Activated CD8-positive, alpha-beta memory T cell treated with anti-CD3 and anti-CD28 coated beads, Interleukin-2, amount 50 U/mL, for 48 hours (primary cell): ENCODE results near the gene EPB41L4B.

Source experiments
- DNase-seq: peaks from one replicate; pipeline ENCODE4 v3.0.0-alpha.2; 2020

The EPB41L4B gene

GRCh38 chr9:109267555-109267954 lies 53.3 kb downstream of the EPB41L4B start:
- DNase-seq = no peak

GRCh38 chr9:109264877-109265587 lies 55.8 kb downstream of the EPB41L4B start:
- no peak for DNase-seq

GRCh38 chr9:109263358-109263757 lies 57.5 kb downstream of the EPB41L4B start:
- DNase-seq = no peak

GRCh38 chr9:109258481-109259302 lies 62.2 kb downstream of the EPB41L4B start:
- DNase-seq = no peak

- no peak for DNase-seq
Observed at GRCh38 chr9:109256336-109256735, 64.5 kb downstream of the EPB41L4B start.

GRCh38 chr9:109255394-109255793 lies 65.5 kb downstream of the EPB41L4B start:
- DNase-seq = no peak

GRCh38 chr9:109254317-109254716 lies 66.5 kb downstream of the EPB41L4B start:
- DNase-seq = no peak

GRCh38 chr9:109253637-109254284 lies 67.1 kb downstream of the EPB41L4B start:
- DNase-seq = no peak

- DNase-seq = no peak
Observed at GRCh38 chr9:109253241-109253636, 67.6 kb downstream of the EPB41L4B start.

- no peak for DNase-seq
Observed at GRCh38 chr9:109252291-109252690, 68.6 kb downstream of the EPB41L4B start.

- no peak for DNase-seq
Observed at GRCh38 chr9:109251776-109252106, 69.1 kb downstream of the EPB41L4B start.

GRCh38 chr9:109251080-109251775 lies 69.6 kb downstream of the EPB41L4B start:
- DNase-seq = no peak

GRCh38 chr9:109250771-109251079 lies 70.1 kb downstream of the EPB41L4B start:
- DNase-seq = no peak

GRCh38 chr9:109250311-109250741 lies 70.5 kb downstream of the EPB41L4B start:
- DNase-seq = no peak

- no peak for DNase-seq
Observed at GRCh38 chr9:109249615-109250014, 71.2 kb downstream of the EPB41L4B start.

GRCh38 chr9:109248133-109248581 lies 72.7 kb downstream of the EPB41L4B start:
- no peak for DNase-seq

GRCh38 chr9:109247228-109247627 lies 73.6 kb downstream of the EPB41L4B start:
- no peak for DNase-seq

GRCh38 chr9:109246533-109246932 lies 74.3 kb downstream of the EPB41L4B start:
- no peak for DNase-seq

GRCh38 chr9:109245310-109245897 lies 75.5 kb downstream of the EPB41L4B start:
- no peak for DNase-seq

GRCh38 chr9:109244179-109245132 lies 76.4 kb downstream of the EPB41L4B start:
- peak; percentile 80 for DNase-seq

- no peak for DNase-seq
Observed at GRCh38 chr9:109242741-109243140, 78.1 kb downstream of the EPB41L4B start.

GRCh38 chr9:109242014-109242413 lies 78.8 kb downstream of the EPB41L4B start:
- DNase-seq = no peak
